ENCODE data around the gene PAIP2.

The PAIP2 gene

DNA sequence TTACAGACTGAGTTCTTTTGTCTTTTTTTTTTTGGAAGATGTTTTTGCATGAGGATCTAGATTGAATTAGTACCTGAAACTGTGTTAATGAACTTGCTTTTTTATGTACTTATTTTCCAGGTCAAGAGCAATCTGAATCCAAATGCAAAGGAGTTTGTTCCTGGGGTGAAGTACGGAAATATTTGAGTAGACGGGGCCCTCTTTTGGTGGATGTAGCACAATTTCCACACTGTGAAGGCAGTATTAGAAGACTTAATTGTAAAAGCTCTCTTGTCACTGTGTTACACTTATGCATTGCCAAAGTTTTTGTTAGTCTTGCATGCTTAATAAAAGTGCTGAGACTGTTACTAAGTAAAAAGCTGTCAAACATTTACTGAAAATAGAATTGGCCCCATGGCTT lies 27.0 kb downstream of the PAIP2 start:
- no peaks in the 10 kb centered on the region for H3F3A ChIP-seq (ENCODE audit: insufficient read depth, low read length)
- H4K20me1 ChIP-seq (ENCODE audit: insufficient read depth, low read length), result no peaks in the 10 kb centered on the region
- no peak overlapping the region for H3K4me2 ChIP-seq (ENCODE audit: low read length)
- no peak overlapping the region for H3K27ac ChIP-seq (ENCODE audit: low read depth, low read length, poor library complexity, severe bottlenecking)
- H3K9me2 ChIP-seq (ENCODE audit: low read depth, low read length), result no peaks in the 10 kb centered on the region
- no peak overlapping the region for H3K9ac ChIP-seq (ENCODE audit: low read length)
- no peak overlapping the region for H3K4me3 ChIP-seq (ENCODE audit: low read depth, low read length, poor library complexity, severe bottlenecking)
- H3K9me3 ChIP-seq (ENCODE audit: low read length), result no peaks in the 10 kb centered on the region
- TF ChIP-seq, protein P1, sequence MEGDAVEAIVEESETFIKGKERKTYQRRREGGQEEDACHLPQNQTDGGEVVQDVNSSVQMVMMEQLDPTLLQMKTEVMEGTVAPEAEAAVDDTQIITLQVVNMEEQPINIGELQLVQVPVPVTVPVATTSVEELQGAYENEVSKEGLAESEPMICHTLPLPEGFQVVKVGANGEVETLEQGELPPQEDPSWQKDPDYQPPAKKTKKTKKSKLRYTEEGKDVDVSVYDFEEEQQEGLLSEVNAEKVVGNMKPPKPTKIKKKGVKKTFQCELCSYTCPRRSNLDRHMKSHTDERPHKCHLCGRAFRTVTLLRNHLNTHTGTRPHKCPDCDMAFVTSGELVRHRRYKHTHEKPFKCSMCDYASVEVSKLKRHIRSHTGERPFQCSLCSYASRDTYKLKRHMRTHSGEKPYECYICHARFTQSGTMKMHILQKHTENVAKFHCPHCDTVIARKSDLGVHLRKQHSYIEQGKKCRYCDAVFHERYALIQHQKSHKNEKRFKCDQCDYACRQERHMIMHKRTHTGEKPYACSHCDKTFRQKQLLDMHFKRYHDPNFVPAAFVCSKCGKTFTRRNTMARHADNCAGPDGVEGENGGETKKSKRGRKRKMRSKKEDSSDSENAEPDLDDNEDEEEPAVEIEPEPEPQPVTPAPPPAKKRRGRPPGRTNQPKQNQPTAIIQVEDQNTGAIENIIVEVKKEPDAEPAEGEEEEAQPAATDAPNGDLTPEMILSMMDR (IDR thresholded peaks at IDR 0.05; ENCODE audit: low read length), result peak; percentile 33; the same call in 1 of the 2 replicates
- no peak for TF ChIP-seq EZH2 (IDR thresholded peaks at IDR 0.05; ENCODE audit: borderline replicate concordance, low read length)
- no peaks in the 10 kb centered on the region for H3K27me3 ChIP-seq (ENCODE audit: insufficient read depth, low read length)
- no peak overlapping the region for H2AFZ ChIP-seq (ENCODE audit: low read length)
- H3K36me3 ChIP-seq (ENCODE audit: insufficient read depth, low read length), result peaks cover 63% of the 10 kb centered on the region
- H3K4me1 ChIP-seq (ENCODE audit: insufficient read depth, low read length, severe bottlenecking), result no peaks in the 10 kb centered on the region
- no peaks in the 10 kb centered on the region for H3K79me2 ChIP-seq (ENCODE audit: insufficient read depth, low read length)

DNA sequence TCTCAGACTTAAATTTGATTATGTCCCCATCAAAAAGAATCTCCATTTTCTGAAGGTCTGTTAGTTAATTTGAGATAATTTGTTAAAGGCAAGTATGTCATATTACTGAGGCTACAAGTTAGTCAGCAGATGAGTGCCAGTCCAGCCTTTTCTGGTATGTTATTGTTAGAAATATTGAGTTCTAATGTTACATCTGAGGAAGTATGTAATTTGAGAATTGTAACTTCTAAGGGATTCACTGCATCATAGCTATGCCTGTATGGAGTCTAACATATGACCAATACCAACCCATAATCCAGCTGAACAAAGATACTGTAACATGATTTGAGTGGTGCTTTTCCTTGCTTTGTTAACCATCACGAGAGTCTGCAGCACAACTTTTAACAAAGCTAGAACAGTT lies 27.5 kb downstream of the PAIP2 start:
- Histone ChIP-seq H3K27ac (ENCODE audit: low read depth, low read length, poor library complexity, severe bottlenecking) (no peak overlapping the region), H3K9ac (ENCODE audit: low read length) (no peak overlapping the region)

DNA sequence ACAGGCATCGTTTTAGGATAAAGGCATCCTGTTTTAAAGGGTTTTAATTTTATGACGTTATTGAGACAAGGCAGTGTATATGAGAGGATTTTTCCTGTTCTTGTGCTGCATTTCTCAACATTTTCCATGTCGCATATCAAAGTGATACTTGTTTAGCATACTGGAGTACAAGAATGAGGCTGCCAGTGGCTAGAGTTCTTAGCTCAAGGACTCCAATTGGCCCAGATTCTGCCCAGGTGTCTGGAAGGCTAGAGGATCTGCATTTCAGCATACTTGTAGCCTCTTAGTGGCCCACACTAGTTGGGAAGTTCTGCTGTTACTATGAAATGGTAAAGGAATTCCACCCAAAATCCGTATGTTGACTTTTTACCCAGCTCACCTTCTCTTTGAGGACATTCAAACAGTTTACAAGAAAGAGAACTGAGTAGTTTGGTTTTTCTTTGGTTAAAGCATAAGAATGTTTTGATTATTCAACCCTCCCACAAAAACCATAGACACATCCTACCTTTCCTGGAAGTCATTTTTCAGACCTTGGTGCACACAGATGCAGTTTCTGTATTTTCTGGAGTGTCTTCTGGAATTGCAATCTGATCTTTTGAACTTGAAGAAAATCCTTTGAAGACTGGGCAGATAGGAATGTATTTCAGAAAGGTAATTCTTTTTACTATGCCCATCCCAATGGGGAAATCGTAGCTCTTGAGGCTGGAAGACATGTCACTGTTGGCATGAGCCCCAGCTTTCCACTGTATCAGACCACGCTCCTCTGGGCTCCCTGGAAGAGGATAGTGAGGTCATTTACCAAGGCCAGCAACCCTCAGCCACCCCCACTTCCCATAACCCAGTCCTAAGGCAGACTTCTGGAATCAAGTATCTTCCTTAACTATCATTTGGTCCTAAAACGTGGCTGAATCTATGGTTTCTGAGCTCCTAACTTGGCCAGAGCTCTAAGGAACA lies 30.1 kb downstream of the PAIP2 start:
- Histone ChIP-seq H3K9ac (ENCODE audit: low read length) (no peak overlapping the region), H3K4me2 (ENCODE audit: low read length) (no peak overlapping the region), H3K27ac (ENCODE audit: low read depth, low read length, poor library complexity, severe bottlenecking) (no peak overlapping the region), H3K4me1 (ENCODE audit: insufficient read depth, low read length, severe bottlenecking) (no peaks in the 10 kb centered on the region), H3K4me3 (ENCODE audit: low read depth, low read length, poor library complexity, severe bottlenecking) (no peak overlapping the region), H3K36me3 (ENCODE audit: insufficient read depth, low read length) (peaks cover 35% of the 10 kb centered on the region), H3F3A (ENCODE audit: insufficient read depth, low read length) (no peaks in the 10 kb centered on the region), H3K27me3 (ENCODE audit: insufficient read depth, low read length) (no peaks in the 10 kb centered on the region), H3K9me3 (ENCODE audit: low read length) (no peaks in the 10 kb centered on the region), H3K9me2 (ENCODE audit: low read depth, low read length) (no peaks in the 10 kb centered on the region), H2AFZ (ENCODE audit: low read length) (no peak overlapping the region), H3K79me2 (ENCODE audit: insufficient read depth, low read length) (no peaks in the 10 kb centered on the region), H4K20me1 (ENCODE audit: insufficient read depth, low read length) (no peaks in the 10 kb centered on the region)
- TF ChIP-seq EZH2 (IDR thresholded peaks at IDR 0.05; ENCODE audit: borderline replicate concordance, low read length), result no peak
- TF ChIP-seq, protein P1 (IDR thresholded peaks at IDR 0.05; ENCODE audit: low read length), result no peak

More for the DNA sequence above, 27.5 kb downstream of the PAIP2 start:
- Histone ChIP-seq H3K4me1 (ENCODE audit: insufficient read depth, low read length, severe bottlenecking) (no peaks in the 10 kb centered on the region), H3K36me3 (ENCODE audit: insufficient read depth, low read length) (peaks cover 57% of the 10 kb centered on the region), H3F3A (ENCODE audit: insufficient read depth, low read length) (no peaks in the 10 kb centered on the region), H3K9me3 (ENCODE audit: low read length) (no peaks in the 10 kb centered on the region), H3K4me2 (ENCODE audit: low read length) (no peak overlapping the region), H4K20me1 (ENCODE audit: insufficient read depth, low read length) (no peaks in the 10 kb centered on the region), H3K9me2 (ENCODE audit: low read depth, low read length) (no peaks in the 10 kb centered on the region), H3K79me2 (ENCODE audit: insufficient read depth, low read length) (no peaks in the 10 kb centered on the region), H3K4me3 (ENCODE audit: low read depth, low read length, poor library complexity, severe bottlenecking) (no peak overlapping the region), H3K27me3 (ENCODE audit: insufficient read depth, low read length) (no peaks in the 10 kb centered on the region), H2AFZ (ENCODE audit: low read length) (no peak overlapping the region)
- TF ChIP-seq, protein P1 (IDR thresholded peaks at IDR 0.05; ENCODE audit: low read length), result no peak
- no peak for TF ChIP-seq EZH2 (IDR thresholded peaks at IDR 0.05; ENCODE audit: borderline replicate concordance, low read length)
